H1 (cell line): ENCODE results near the gene CSN3. TPM values are rescaled to one million over a fixed set of nuclear protein-coding genes. Genes with fewer than 3 reads are reported as not detected.

Experiments used
- CREB1 ChIP-seq: IDR thresholded peaks from 2 replicates; pipeline ENCODE4 v1.6.1; 2012; ENCODE audit warnings: inconsistent platforms
- KDM5A ChIP-seq: fragments of 200-600 bp; IDR thresholded peaks from 2 replicates; pipeline ENCODE4 v1.7.1; 2012; ENCODE audit warnings: mild to moderate bottlenecking, low read length, inconsistent platforms, mixed read lengths
- MAX ChIP-seq: IDR thresholded peaks from 2 replicates; pipeline ENCODE4 v1.6.1; 2012; ENCODE audit warnings: inconsistent platforms
- POLR2AphosphoS5 ChIP-seq: IDR thresholded peaks from 2 replicates; pipeline ENCODE4 v1.6.1; 2011; ENCODE audit warnings: low read depth, low read length
- POU5F1 ChIP-seq: IDR thresholded peaks from 2 replicates; pipeline ENCODE4 v1.6.1; 2011; ENCODE audit warnings: low read depth, mild to moderate bottlenecking, low read length, moderate library complexity
- RBBP5 ChIP-seq: IDR thresholded peaks from 2 replicates; pipeline ENCODE4 v1.7.1; 2012; ENCODE audit warnings: low read depth, mild to moderate bottlenecking, inconsistent platforms, low read length, moderate library complexity, borderline replicate concordance
- SP1 ChIP-seq: IDR thresholded peaks from 2 replicates; pipeline ENCODE4 v1.6.1; 2011; ENCODE audit warnings: low read depth, low read length
- polyA plus RNA-seq, 7 experiments: library from polyadenylated mRNA; depleted of rRNA in 3 of 7; stranded (reverse) in 5 of 7; unstranded in 2 of 7; fragments of >200 nt in 5 of 7; fragments of 200-250 nt in 2 of 7; gene quantifications; 1 replicate in 5 of 7; 2 replicates in 1 of 7; 4 replicates in 1 of 7; pipeline versions ENCODE4 v1.2.1 to v1.2.3, GENCODE V29; 2011 to 2013; ENCODE audit warnings: missing spikeins in 2 of 7, mixed read lengths in 2 of 7
- total RNA-seq: library from RNA; stranded (reverse); fragmentation: NEBNext Ultra II Directional; extraction: Animal tissue kit (Norgen Biotek cat#: 25700); gene quantifications from 2 replicates; pipeline ENCODE4 v1.2.1, GENCODE V29; 2021
- TF ChIP-seq, protein P1 (sequence below), 3 experiments: IDR thresholded peaks; 1 replicate in 2 of 3; 2 replicates in 1 of 3; pipeline versions ENCODE4 v1.5.1 to v1.6.1; 2011; ENCODE audit warnings: low read length in 3 of 3, mild to moderate bottlenecking in 3 of 3, inconsistent platforms in 2 of 3, low read depth in 1 of 3, moderate library complexity in 1 of 3; ENCODE audit not compliant: insufficient read depth in 1 of 3; ENCODE audit errors: control extremely low read depth in 1 of 3

CSN3 gene
- total and polyA plus RNA-seq, 2 of the 8 experiments (the other 6 are each of a cell fraction or from before 2014, with no cell fraction given) = not detected

- TF ChIP-seq, protein P1, sequence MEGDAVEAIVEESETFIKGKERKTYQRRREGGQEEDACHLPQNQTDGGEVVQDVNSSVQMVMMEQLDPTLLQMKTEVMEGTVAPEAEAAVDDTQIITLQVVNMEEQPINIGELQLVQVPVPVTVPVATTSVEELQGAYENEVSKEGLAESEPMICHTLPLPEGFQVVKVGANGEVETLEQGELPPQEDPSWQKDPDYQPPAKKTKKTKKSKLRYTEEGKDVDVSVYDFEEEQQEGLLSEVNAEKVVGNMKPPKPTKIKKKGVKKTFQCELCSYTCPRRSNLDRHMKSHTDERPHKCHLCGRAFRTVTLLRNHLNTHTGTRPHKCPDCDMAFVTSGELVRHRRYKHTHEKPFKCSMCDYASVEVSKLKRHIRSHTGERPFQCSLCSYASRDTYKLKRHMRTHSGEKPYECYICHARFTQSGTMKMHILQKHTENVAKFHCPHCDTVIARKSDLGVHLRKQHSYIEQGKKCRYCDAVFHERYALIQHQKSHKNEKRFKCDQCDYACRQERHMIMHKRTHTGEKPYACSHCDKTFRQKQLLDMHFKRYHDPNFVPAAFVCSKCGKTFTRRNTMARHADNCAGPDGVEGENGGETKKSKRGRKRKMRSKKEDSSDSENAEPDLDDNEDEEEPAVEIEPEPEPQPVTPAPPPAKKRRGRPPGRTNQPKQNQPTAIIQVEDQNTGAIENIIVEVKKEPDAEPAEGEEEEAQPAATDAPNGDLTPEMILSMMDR (IDR thresholded peaks at IDR 0.05; ENCODE audit: control extremely low read depth in 1 of 3, insufficient read depth in 1 of 3, low read depth in 1 of 3, low read length in 3 of 3) = peak in 1 of 3 experiments; percentile 15; a peak in 2 of 4 replicates
- TF ChIP-seq SP1 (no peak), POU5F1 (no peak), MAX (no peak), RBBP5 (no peak), CREB1 (no peak), KDM5A (no peak), POLR2AphosphoS5 (no peak)
- TF ChIP-seq, all 59 proteins: peak for 3
These were observed 27.3 kb downstream of the CSN3 start (continued) for GRCh38 chr4:70269674-70270073.
